HCT116 (cell line): Measurements from ENCODE around the gene CXCR5. TPM values are rescaled to one million over a fixed set of nuclear protein-coding genes. Genes with fewer than 3 reads are reported as not detected.

Experiments used
- ATAC-seq: fragments of 200-7000 bp; cut with Tn5 transposase; 2 replicates; pipeline ENCODE4 v1.9.1; 2020; ENCODE audit warnings: mild to moderate bottlenecking, moderate library complexity
- BruUV-seq: library from RNA; stranded (reverse); fragments of 400-500 nt; replicated peaks from 2 replicates; lab custom pipeline; 2021; lab: Mats Ljungman, UMichigan
- CTCF ChIA-PET: fragments of 300-600 bp; sonication (Branson Sonifier 250); formaldehyde crosslinking; loops from one replicate; lab custom pipeline; 2021; ENCODE audit warnings: antibody characterized with exemption; lab: Charles Lee
- POLR2A ChIA-PET: fragments of 300-600, 350-600 bp; sonication (Branson Sonifier 250); formaldehyde crosslinking; loops from one replicate; lab custom pipeline; 2021; ENCODE audit warnings: antibody characterized with exemption; lab: Charles Lee
- RAD21 ChIA-PET, 2 experiments: fragments of 300-600 bp; sonication (Branson Sonifier 250); formaldehyde crosslinking; loops; one replicate each; lab custom pipeline; 2023; ENCODE audit warnings: low total read pairs in 2 of 2; ENCODE audit not compliant: uncharacterized antibody in 2 of 2, unreplicated experiment in 2 of 2, low non-redundant PET in 1 of 2; lab: Charles Lee
- DNase-seq: peaks from one replicate; pipeline ENCODE4 v3.0.0-alpha.2; 2010; ENCODE audit warnings: low read depth, low spot score
- H2AFZ ChIP-seq: fragments of 200-600 bp; shearing (Covaris generic), sonication (generic); 2 replicates; pipeline ENCODE4 v1.6.1; 2017; ENCODE audit warnings: low read depth, mixed run types, mixed read lengths, antibody characterized with exemption, low read length; ENCODE audit not compliant: poor library complexity, severe bottlenecking
- H3K27ac ChIP-seq: 2 replicates; pipeline ENCODE4 v1.5.1; 2012; ENCODE audit warnings: low read depth, low read length
- H3K27me3 ChIP-seq: fragments of 200-600 bp; sonication (generic); 2 replicates; pipeline ENCODE4 v1.6.1; 2016; ENCODE audit warnings: mixed run types, low read length, mixed read lengths; ENCODE audit not compliant: insufficient read depth
- H3K36me3 ChIP-seq, 2 experiments: fragments of 200-500 bp in 1 of 2; fragments of 200-600 bp in 1 of 2; sonication (Bioruptor generic) in 1 of 2; sonication (generic) in 1 of 2; 2 replicates each; pipeline versions ENCODE4 v1.5.1 to v1.6.1; 2014 to 2016; ENCODE audit warnings: low read length in 2 of 2, inconsistent platforms in 1 of 2, mixed read lengths in 1 of 2, mixed run types in 1 of 2; ENCODE audit not compliant: insufficient read depth in 2 of 2, control insufficient read depth in 1 of 2
- H3K4me1 ChIP-seq, 2 experiments: fragments of 200-600 bp in 1 of 2; sonication (generic) in 1 of 2; 2 replicates each; pipeline versions ENCODE4 v1.5.1 to v1.6.1; 2012 to 2017; ENCODE audit warnings: low read length in 2 of 2, inconsistent platforms in 1 of 2, mild to moderate bottlenecking in 1 of 2, mixed read lengths in 1 of 2, mixed run types in 1 of 2, moderate library complexity in 1 of 2; ENCODE audit not compliant: insufficient read depth in 2 of 2, control insufficient read depth in 1 of 2
- H3K4me2 ChIP-seq: fragments of 200-600 bp; sonication (generic); 2 replicates; pipeline ENCODE4 v1.6.1; 2017; ENCODE audit warnings: mixed run types, low read length, mixed read lengths
- H3K4me3 ChIP-seq, 2 experiments: fragments of 200-600 bp in 1 of 2; sonication (generic) in 1 of 2; replicated peaks in 1 of 2; 2 replicates each; pipeline ENCODE4 v1.5.1; 2011 to 2016; ENCODE audit warnings: low read length in 2 of 2, control low read depth in 1 of 2, low read depth in 1 of 2, mild to moderate bottlenecking in 1 of 2, mixed read lengths in 1 of 2, mixed run types in 1 of 2
- H3K79me2 ChIP-seq: fragments of 200-600 bp; sonication (generic); 2 replicates; pipeline ENCODE4 v1.6.1; 2017; ENCODE audit warnings: mild to moderate bottlenecking, mixed run types, low read length, moderate library complexity, mixed read lengths; ENCODE audit not compliant: insufficient read depth
- H3K9ac ChIP-seq: fragments of 200-600 bp; sonication (generic); 2 replicates; pipeline ENCODE4 v1.6.1; 2016; ENCODE audit warnings: low read length, mixed read lengths
- H3K9me2 ChIP-seq: fragments of 200-600 bp; sonication (generic), shearing (Covaris generic); 2 replicates; pipeline ENCODE4 v1.6.1; 2017; ENCODE audit warnings: mixed run types, mild to moderate bottlenecking, moderate library complexity; ENCODE audit not compliant: insufficient read depth
- H3K9me3 ChIP-seq, 2 experiments: fragments of 200-500 bp in 1 of 2; fragments of 200-600 bp in 1 of 2; sonication (Bioruptor generic) in 1 of 2; sonication (generic) in 1 of 2; 2 replicates each; pipeline ENCODE4 v1.6.1; 2014 to 2017; ENCODE audit warnings: low read length in 2 of 2, mixed read lengths in 2 of 2, inconsistent platforms in 1 of 2, low read depth in 1 of 2, mild to moderate bottlenecking in 1 of 2, mixed run types in 1 of 2, moderate library complexity in 1 of 2; ENCODE audit not compliant: control insufficient read depth in 1 of 2, insufficient read depth in 1 of 2
- H4K20me1 ChIP-seq: fragments of 200-600 bp; sonication (generic), shearing (Covaris generic); 2 replicates; pipeline ENCODE4 v1.6.1; 2017; ENCODE audit warnings: mixed run types, mild to moderate bottlenecking, moderate library complexity; ENCODE audit not compliant: insufficient read depth
- ELF1 ChIP-seq: IDR thresholded peaks from 2 replicates; pipeline ENCODE4 v1.6.1; 2012; ENCODE audit warnings: low read depth, borderline replicate concordance
- FOSL1 ChIP-seq: IDR thresholded peaks from 2 replicates; pipeline ENCODE4 v1.6.1; 2012; ENCODE audit warnings: low read depth
- POLR2AphosphoS5 ChIP-seq: IDR thresholded peaks from 2 replicates; pipeline ENCODE4 v1.6.1; 2011; ENCODE audit warnings: mild to moderate bottlenecking, low read depth, low read length, moderate library complexity
- ZFX ChIP-seq: fragments of 450-650 bp; IDR thresholded peaks from 2 replicates; pipeline ENCODE4 v1.6.1; 2017
- intact Hi-C: fragments of 100-400 bp; cut with micrococcal nuclease; formaldehyde crosslinking; loops from 2 replicates; pipeline ENCODE4 v1.10.0; 2022
- total RNA-seq: library from RNA; stranded (reverse); gene quantifications from one replicate; pipeline ENCODE4 v1.2.1, GENCODE V29; 2021; ENCODE audit not compliant: unreplicated experiment

Gene CXCR5
- total RNA-seq, 1 experiment from 2014 or later, result not detected

DNA sequence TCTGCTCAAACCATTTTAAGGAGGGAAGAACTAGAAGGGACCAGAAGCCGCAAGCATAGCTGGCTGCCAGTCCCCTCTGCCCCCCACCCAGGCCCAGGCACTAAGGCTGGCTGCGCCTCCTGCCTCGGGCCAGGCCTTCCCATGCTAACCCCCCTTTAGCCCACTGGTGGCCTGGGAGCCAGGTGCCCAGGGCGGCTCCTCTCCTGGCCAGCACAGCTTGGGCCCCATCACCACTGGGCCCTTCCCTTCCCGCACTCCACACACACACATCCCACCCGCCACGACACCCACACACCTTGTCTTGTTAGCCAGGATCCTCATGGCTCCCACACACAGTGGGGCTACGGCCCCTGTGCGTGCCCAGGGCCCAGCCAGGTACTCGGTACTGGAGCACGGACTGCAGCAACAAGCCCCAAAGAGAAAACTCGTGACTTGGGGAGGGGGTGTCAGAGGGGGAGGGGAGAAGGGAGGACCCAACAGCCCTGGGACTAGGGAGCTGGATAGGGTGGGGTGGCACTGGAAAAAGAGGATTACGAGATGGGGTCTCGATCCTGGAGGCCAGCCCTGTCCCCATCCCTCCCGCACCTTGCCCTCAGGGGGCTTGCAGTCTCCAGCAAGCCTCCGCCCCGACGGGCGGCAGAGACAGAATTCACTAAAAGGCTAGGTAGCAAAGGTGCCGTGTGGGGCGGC is 26.1 kb downstream of the CXCR5 start:
- Histone ChIP-seq H3K36me3 (peaks cover 13 to 22% of the 10 kb centered on the region in 2 experiments), H3K4me2 (peak overlapping the region; percentile 100), H3K27me3 (no peaks in the 10 kb centered on the region), H3K9ac (peak overlapping the region; percentile 91), H4K20me1 (no peaks in the 10 kb centered on the region), H2AFZ (no peak overlapping the region), H3K9me3 (no peaks in the 10 kb centered on the region), H3K9me2 (no peaks in the 10 kb centered on the region), H3K79me2 (peaks cover 84% of the 10 kb centered on the region), H3K4me3 (peak overlapping the region; percentile 40 to 58), H3K4me1 (peaks cover 60 to 86% of the 10 kb centered on the region in 2 experiments), H3K27ac (peak overlapping the region; percentile 100)
- TSS peak; percentile 66 for BruUV-seq
- ATAC-seq (no peak), DNase-seq (no peak)
- intact Hi-C loops, result loop anchor here (5.0 kb wide), 2 partner anchors 108 to 117 kb away; partner anchors contain the start of genes DDX6, RPS25 and TRAPPC4
- ChIA-PET CTCF (interaction anchor here (1.0 to 7.2 kb wide), 6 partner anchors 19 to 220 kb away, joined by 3 to 150 read pairs (median 4); partner anchors contain the start of genes BCL9L, DDX6 and UPK2), POLR2A (interaction anchor here (0.8 to 2.7 kb wide), 8 partner anchors 26 to 220 kb away, joined by 3 to 15 read pairs (median 4); partner anchors contain the start of genes DDX6 and HMBS), RAD21 (interaction anchor here (0.6 to 2.2 kb wide), 10 partner anchors 13 to 117 kb away, joined by 3 to 13 read pairs (median 5); partner anchors contain the start of gene BCL9L (in 2 of the 2))
- TF ChIP-seq POLR2AphosphoS5 (peak; percentile 11; the same call in 1 of the 2 replicates), ELF1 (no peak)

DNA sequence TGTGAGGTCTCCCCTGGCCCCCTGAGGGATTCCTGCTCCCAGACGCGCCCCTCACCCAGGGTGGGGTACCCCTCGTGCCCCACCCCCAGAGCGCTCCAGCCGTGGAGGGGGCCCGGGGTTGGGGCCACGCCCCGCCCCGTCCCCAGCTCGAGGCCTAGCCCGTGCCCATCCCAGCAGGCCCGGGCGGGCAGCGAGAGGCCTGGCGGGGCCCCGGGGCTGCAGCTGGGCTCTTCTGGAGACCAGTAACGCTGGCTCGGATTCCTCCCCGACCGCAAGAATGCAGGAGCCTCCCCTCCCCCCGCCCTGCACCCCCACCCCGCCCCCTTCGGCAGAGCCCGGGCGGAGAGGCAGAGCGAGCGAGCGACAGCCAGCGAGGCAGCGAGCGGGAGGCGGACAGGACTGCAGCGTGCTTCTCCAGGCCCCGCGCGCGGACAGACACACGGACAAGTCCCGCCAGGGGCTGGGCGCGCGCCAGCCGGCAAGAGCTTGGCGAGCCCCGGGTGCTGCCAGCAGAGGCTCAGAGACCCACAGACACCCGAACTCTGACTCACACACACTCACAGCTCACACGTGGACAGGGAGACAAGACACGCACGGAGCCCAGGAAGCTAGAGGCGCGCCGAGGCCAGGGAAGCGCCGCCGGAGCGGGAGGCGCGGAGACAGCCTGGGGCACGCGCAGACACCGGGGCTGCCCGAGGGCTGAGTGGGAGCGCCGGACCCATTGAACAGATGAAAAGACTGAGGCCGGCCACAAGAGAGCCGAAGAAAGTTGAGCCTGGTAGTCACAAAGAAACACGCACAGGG is 26.8 kb downstream of the CXCR5 start:
- H3K79me2 ChIP-seq, result peaks cover 86% of the 10 kb centered on the region
- H3K9me3 ChIP-seq, result no peaks in the 10 kb centered on the region
- no peak for DNase-seq
- H3K27ac ChIP-seq, result peak overlapping the region; percentile 100
- peak; percentile 65 for TF ChIP-seq ZFX
- TF ChIP-seq POLR2AphosphoS5, result peak; percentile 58
- TF ChIP-seq FOSL1, result no peak
- peak; percentile 21 for ATAC-seq
- H3K36me3 ChIP-seq, result peaks cover 11 to 18% of the 10 kb centered on the region in 2 experiments
- H3K27me3 ChIP-seq, result no peaks in the 10 kb centered on the region
- H3K9ac ChIP-seq, result peak overlapping the region; percentile 91
- intact Hi-C loops, result loop anchor here (5.0 kb wide), 1 partner anchor 107 kb away; the partner anchor contains the start of genes RPS25 and TRAPPC4
- POLR2A ChIA-PET, result interaction anchor here (0.8 to 2.8 kb wide), 6 partner anchors 26 to 1255 kb away, joined by 3 to 12 read pairs (median 3); partner anchors contain the start of gene DDX6
- RAD21 ChIA-PET, result interaction anchor here (0.6 to 2.2 kb wide), 3 partner anchors 12 to 19 kb away, joined by 3 to 13 read pairs (median 7); no protein-coding TSS in a partner anchor
- no peaks in the 10 kb centered on the region for H3K9me2 ChIP-seq
- CTCF ChIA-PET, result interaction anchor here (7.2 kb wide), 1 partner anchor 18 kb away, joined by 150 read pairs; the partner anchor contains the start of gene BCL9L
- no TSS peak for BruUV-seq
- H4K20me1 ChIP-seq, result no peaks in the 10 kb centered on the region
- peaks cover 67 to 93% of the 10 kb centered on the region in 2 experiments for H3K4me1 ChIP-seq
- H2AFZ ChIP-seq, result no peak overlapping the region
- H3K4me2 ChIP-seq, result peak overlapping the region; percentile 100
- H3K4me3 ChIP-seq, result peak overlapping the region; percentile 40 to 58
